ENCODE results near the gene ITIH4. TPM values are rescaled to one million over a fixed set of nuclear protein-coding genes. Genes with fewer than 3 reads are reported as not detected.

Gene ITIH4
- total and polyA plus RNA-seq, 9 of the 15 experiments (the other 6 are each of a cell fraction or from before 2014, with no cell fraction given) = 0.09 to 0.62 (median 0.20) TPM; not detected in 6

- TF ChIP-seq NFE2 (IDR thresholded peaks at IDR 0.05; ENCODE audit: low read depth) = peak; percentile 85
- peak; percentile 11; the same call in 1 of the 2 replicates for TF ChIP-seq EP300 (IDR thresholded peaks at IDR 0.05; ENCODE audit: low read length)
- peak; percentile 35; the same call in 1 of the 2 replicates for TF ChIP-seq JUND (IDR thresholded peaks at IDR 0.05; ENCODE audit: borderline replicate concordance, low read depth, low read length)
- TF ChIP-seq JUND (tag; IDR thresholded peaks at IDR 0.05; ENCODE audit: borderline replicate concordance, low read depth, low read length) = no peak
- TF ChIP-seq SAFB2 (IDR thresholded peaks at IDR 0.05; ENCODE audit: borderline replicate concordance, low read depth, low read length, severe bottlenecking) = no peak
- peak; percentile 45 for TF ChIP-seq CEBPB (tag; IDR thresholded peaks at IDR 0.05)
- TF ChIP-seq FOSL1 (tag; conservative IDR thresholded peaks at IDR 0.05) = peak; percentile 62
- no peak for TF ChIP-seq ZBTB8A (IDR thresholded peaks at IDR 0.05; ENCODE audit: partially characterized antibody)
- TF ChIP-seq NFE2L1 (tag; IDR thresholded peaks at IDR 0.05; ENCODE audit: borderline replicate concordance, low read depth) = peak; percentile 26; the same call in 1 of the 2 replicates
- 0 out of 2 replicates have a peak, but pooled peaks have one; percentile 13 for TF ChIP-seq HMBOX1 (IDR thresholded peaks at IDR 0.05)
- TF ChIP-seq ATF4 (CRISPR knock-in tag; IDR thresholded peaks at IDR 0.05) = peak; percentile 21; the same call in 1 of the 2 replicates
- no peak for TF ChIP-seq KDM2B (CRISPR knock-in tag; IDR thresholded peaks at IDR 0.05)
- TF ChIP-seq DMBX1 (CRISPR knock-in tag; IDR thresholded peaks at IDR 0.05; ENCODE audit: borderline replicate concordance) = no peak
- peak; percentile 72 for TF ChIP-seq CEBPG (CRISPR knock-in tag; IDR thresholded peaks at IDR 0.05)
- TF ChIP-seq CEBPG (tag; conservative IDR thresholded peaks at IDR 0.05 in 1 of 2, IDR thresholded peaks at IDR 0.05 in 1 of 2) = peak in 1 of 2 experiments; percentile 92; a peak in 2 of 4 replicates
- no peak for TF ChIP-seq MECOM (CRISPR knock-in tag; IDR thresholded peaks at IDR 0.05)
These were observed 43.1 kb upstream of the ITIH4 start (continued) for GRCh38 chr3:52873433-52874159.

Measured in K562 (cell line).